HG03066 (cell line): ENCODE data around the gene PTPRD.

ENCODE experiments used
- ATAC-seq: cut with Tn5 transposase; IDR thresholded peaks from one replicate; pipeline ENCODE4 v1.9.1; 2021; ENCODE audit warnings: low read depth; ENCODE audit not compliant: unreplicated experiment

The PTPRD gene

DNA sequence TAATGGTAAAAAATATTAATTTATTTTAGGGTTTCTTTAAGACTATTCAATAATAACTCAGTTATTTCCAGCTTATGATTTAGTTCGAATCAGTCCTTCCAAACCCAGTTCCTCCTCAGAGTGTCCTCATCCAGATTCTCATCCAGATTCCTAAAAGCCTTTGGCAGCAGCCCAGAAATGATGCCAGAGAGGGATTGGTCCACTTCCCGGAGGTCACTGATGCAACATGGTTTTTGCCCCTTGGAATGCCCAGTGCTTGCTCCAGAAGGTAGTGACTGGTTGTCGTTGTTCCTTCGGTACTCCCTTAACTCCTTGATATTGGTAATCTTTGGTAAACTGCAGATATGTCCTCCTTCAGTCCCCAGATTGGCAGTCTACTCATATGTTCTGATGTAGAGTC lies 2320.1 kb downstream of the PTPRD start:
- ATAC-seq: no peak

DNA sequence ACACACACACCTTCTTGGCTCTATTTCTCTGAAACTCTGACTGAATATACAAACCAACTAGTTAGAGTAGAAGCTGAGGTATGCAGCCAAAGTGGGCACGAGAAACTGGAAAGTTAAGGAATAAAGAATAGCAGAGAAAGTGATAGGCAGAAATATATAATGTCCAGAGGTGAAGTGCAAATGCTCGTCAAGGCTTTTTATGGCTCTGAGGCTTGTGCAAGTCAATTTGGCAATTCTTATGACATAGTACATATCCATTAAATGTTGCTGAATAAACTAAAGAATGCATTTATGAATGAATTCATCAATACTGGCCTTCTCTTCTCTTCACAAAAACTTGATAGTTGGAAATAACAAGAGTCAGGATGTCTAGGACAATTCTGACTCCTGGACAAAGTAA lies 2323.1 kb downstream of the PTPRD start:
- ATAC-seq: no peak

DNA sequence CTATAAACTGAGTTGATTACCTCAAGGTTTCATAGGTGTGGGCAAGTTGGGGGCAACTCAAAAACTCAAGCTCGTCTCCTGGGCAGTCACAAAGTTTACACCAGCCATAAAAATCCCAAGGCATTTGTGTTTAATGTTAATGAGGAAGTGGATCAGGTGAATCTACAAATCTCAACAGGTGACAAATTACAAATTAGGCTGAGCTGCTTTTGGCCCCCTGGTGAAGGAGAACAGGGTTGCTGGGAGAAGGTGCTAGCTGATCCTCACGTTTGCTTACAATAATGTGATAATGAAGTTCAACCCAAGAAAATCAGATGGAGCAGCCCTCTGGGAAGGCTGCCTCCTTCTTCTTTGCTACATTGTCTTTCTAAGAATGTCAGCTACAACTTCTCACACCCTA lies 2324.8 kb downstream of the PTPRD start:
- no peak for ATAC-seq

DNA sequence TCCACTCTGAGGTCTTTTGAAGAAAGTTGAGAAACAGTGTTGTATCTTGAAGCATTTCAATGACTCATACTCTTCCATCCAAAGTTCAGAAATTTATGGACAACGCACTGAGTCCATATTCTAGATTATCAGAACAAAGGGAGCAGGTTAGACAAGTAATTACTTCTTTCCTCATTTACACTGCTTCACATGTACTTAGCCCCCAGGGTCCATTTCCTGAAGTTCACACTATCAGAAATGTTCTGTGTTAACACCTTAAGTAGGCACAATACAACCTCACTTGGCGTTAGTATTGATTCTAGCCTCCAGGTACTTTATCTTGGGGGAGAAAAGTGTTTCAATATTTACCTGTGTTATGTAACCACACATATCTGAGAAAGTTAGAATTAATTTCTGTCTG lies 2325.3 kb downstream of the PTPRD start:
- ATAC-seq: no peak

DNA sequence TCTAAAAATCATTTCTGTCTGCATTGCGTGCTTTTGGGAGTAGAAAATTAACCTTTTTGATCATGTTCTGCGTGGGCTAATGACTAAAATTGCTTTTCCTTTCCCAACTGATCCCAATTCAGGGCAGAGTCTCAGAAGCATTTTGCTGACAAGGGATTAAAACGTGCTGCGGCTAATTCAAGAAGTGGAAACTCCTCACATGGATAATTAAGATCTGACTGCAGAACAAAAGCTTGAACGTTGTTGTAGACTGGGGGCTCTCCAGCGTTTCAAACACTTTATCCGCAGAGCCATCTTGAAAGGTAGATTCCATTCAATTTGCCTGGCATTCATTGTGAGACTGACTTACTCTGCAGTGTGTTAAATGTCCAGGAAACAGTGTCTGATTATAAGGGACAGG lies 2327.9 kb downstream of the PTPRD start:
- no peak for ATAC-seq

DNA sequence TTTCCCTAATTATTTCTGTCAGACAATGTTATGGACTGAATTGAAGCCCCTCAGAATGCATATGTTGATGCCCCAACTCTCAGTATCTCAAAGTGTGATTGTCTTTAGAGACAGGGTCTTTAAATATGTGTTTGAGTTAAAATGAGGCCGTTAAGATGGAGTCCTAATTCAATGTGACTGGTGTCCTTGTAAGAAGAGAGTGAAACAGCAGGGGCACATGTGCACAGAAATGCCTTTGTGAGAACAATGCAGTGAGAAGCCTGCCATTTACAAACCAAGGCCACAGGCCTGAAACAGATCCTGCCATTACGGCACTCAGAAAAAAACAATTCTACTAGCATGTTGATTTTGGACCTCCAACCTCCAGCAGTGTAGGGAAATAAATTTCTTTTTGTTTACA lies 2330.3 kb downstream of the PTPRD start:
- ATAC-seq: no peak

DNA sequence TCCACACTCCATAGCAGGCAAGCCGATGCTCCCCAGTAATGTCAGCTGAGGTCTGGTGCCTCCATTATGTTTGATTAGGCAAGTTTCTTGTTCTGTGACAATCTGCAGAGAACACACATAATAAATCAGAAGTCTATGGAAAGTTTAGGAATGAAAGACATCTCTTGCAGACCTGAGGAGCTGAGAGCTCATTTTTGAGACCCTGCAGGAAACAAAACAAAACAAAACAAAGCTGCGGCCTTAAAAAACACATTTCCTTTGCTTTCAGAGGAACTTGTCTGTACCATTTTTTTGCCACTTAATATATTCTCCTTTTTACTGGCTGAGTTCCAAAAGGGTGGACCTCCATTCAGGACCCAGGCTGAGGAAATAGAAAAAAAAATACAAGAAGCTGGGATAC lies 2332.0 kb downstream of the PTPRD start:
- ATAC-seq: no peak

DNA sequence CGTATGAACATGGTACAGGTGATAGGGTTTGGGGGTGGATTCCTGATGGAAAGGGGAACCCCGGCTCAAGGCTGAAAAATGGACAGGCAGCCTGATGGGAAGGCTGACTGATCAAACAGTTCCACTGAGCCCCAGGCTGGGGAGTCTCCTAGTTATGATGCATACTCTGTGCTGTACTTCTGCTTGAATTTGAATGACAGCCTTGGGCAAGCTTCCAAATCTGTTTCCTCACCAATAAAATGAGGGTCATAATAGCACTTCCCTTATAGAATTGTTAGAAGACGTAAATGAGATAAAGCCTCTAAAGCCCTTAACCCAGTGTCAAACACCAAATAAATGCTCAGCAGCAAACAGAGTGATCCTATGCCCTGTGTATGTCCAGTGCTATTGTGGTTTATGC lies 2334.8 kb downstream of the PTPRD start:
- no peak for ATAC-seq

DNA sequence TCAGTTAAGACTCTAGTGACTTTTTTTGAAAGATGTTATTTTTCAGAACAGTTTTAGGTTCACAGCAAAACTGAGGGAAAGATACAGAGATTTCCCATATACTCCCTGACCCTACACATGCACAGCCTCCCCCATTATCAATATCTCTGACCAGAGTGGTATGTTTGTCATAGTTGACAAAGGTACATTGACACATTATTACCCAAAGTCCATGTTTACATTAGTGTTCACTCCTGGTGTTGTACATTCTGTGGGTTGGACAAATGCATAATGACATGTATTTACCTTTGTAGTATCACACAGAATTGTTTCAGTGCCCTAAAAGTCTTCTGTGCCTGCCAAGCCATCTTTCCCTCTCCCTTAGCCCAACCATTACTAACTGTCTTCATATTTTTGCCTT lies 2342.6 kb downstream of the PTPRD start:
- ATAC-seq: no peak

DNA sequence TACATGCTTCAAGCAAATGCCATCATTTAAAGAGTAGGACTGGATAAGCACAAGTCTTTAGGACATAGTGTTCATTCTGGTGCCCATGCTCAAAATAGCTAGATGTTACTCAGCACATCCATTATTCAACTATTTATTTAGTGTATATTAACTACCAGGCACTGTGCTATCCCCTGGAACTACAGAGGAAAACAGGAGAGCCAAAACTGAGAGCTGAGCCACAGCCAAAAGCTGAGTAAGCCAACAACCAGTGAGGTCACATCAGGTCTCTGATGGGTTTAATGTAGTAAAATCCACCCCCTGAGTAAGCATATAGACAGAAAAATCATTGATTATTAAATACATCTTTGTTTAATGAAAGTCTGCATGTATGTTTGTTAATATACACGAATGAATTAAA lies 2343.9 kb downstream of the PTPRD start:
- ATAC-seq: no peak

DNA sequence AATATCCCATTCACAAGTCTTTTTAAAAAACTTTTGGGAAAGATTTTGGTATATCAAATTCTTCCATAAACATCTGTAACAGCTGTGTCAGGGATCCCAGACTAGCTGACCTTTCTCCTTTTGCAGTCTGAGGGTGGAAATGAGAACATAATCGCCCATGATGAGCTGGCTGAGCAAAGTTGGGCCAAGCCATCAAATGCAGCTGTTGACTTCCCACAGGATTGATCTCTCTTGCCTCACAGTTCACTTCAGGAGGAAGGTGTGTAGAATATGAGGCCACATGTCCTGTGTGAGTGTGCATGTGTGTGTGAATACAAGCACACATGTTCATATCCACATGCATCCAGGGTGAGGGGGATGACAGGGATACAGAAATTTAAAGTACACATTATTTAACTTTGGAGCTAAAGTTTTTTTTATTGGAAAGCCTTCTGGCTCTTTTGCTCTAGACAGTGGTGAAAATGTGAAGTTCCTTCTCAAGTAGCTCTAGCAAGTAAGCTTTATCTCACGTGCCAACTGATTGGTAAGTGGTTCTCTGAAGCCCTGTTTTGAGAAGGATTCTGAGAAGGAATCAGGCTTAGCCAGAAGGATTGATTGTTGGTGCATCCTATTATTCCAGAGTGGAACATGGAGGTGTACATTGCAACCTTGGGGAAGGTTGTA lies 2344.5 kb downstream of the PTPRD start:
- no peak for ATAC-seq

DNA sequence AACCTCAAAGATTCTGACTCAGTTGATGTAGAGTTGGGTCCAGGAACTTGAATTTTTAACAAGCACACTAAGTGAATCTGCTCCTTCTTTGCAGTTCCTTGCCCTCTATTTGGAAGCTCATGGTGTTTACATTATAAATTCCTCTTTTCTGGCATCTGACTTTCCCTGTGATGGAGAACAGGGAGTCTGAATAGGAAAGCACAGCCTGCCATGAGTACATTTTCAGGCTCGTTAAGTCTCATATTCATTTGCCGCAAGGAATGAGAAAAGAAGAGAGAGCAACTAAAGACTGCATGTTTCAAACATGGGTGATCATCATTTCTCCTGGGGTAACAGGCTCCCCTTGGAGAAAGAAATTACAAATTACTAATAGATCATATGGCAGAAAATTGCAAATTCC lies 2345.2 kb downstream of the PTPRD start:
- no peak for ATAC-seq

DNA sequence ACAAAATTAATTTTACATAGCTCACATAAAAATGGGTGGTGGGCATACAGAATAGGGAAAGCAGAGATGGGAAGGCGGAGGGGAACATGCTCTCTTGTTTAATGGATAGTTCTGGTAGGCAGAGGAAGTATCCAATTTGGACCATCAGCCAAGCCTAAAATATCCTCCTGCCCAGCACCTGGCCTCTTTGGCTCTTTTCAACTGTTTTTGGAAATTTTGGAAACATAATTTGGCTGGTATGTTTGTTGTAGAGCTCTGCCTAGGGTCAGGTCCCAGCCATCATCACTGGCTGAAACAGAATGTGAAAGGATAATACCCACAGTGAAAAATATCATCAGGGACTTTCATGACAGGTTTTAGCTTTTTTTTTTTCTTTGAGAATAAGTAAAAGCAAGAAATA lies 2345.9 kb downstream of the PTPRD start:
- no peak for ATAC-seq

DNA sequence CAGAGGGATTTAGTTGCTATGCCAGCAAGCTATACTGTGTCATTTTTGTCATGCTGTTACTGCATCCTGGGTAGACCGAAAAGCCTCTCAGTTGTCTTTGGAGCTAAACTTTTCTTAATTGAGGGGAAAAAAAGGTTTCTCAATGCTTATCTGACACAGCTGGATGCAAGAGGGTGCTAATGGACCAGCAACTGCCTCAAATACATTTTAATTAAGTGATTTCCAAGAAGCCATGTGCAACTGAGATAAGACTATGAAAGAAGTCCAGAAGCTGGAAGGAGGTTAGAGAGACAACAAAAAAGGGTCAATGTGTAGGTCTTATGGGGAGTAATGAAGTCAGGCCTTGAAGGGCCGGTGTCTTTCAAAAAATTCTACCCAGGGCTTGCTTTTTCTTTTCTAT lies 2347.5 kb downstream of the PTPRD start:
- ATAC-seq: no peak
